MM.1S (cell line): ENCODE measurements around the gene FBH1.

ENCODE experiments used
- CTCF ChIP-seq: fragments of 300-600 bp; sonication (generic); IDR thresholded peaks from 2 replicates; pipeline ENCODE4 v1.5.1; 2016; ENCODE audit warnings: antibody characterized with exemption, low read length, mixed read lengths
- EZH2 ChIP-seq: fragments of 300-600 bp; sonication (generic); optimal IDR thresholded peaks from 2 replicates; pipeline ENCODE3; 2017; ENCODE audit warnings: low read depth, mild to moderate bottlenecking, antibody characterized with exemption, low read length, mixed read lengths

GRCh38 chr10:5900247-5900646 is 10.2 kb downstream of the FBH1 start:
- TF ChIP-seq CTCF (no peak), EZH2 (no peak)
